Measurements from ENCODE around the gene ZNF821.

GRCh38 chr16:71903608-71904007 is 19.6 kb upstream of the ZNF821 start:
- TF ChIP-seq JUND (IDR thresholded peaks at IDR 0.05; ENCODE audit: low read length) (no peak), TBP (IDR thresholded peaks at IDR 0.05; ENCODE audit: low read depth, low read length) (no peak), RXRA (IDR thresholded peaks at IDR 0.05; ENCODE audit: insufficient read depth, low read depth, low read length) (no peak), RAD21 (IDR thresholded peaks at IDR 0.05 in 1 of 2, conservative IDR thresholded peaks at IDR 0.05 in 1 of 2; ENCODE audit: low read depth in 2 of 2, low read length in 2 of 2) (no peak), EZH2 (IDR thresholded peaks at IDR 0.05; ENCODE audit: low read depth, low read length, severe bottlenecking) (no peak), POLR2A (IDR thresholded peaks at IDR 0.05; ENCODE audit: control extremely low read depth in 1 of 2, low read depth in 2 of 2, low read length in 2 of 2) (no peak)
- TF ChIP-seq, protein P1, sequence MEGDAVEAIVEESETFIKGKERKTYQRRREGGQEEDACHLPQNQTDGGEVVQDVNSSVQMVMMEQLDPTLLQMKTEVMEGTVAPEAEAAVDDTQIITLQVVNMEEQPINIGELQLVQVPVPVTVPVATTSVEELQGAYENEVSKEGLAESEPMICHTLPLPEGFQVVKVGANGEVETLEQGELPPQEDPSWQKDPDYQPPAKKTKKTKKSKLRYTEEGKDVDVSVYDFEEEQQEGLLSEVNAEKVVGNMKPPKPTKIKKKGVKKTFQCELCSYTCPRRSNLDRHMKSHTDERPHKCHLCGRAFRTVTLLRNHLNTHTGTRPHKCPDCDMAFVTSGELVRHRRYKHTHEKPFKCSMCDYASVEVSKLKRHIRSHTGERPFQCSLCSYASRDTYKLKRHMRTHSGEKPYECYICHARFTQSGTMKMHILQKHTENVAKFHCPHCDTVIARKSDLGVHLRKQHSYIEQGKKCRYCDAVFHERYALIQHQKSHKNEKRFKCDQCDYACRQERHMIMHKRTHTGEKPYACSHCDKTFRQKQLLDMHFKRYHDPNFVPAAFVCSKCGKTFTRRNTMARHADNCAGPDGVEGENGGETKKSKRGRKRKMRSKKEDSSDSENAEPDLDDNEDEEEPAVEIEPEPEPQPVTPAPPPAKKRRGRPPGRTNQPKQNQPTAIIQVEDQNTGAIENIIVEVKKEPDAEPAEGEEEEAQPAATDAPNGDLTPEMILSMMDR (IDR thresholded peaks at IDR 0.05; ENCODE audit: control extremely low read depth in 1 of 3, insufficient read depth in 1 of 3, low read depth in 1 of 3, low read length in 3 of 3) = no peak
